SK-N-MC (cell line): ENCODE measurements around the gene YOD1.

Source experiments
- EZH2 ChIP-seq: fragments of 200-600 bp; sonication (generic); IDR thresholded peaks from one replicate; pipeline ENCODE4 v1.6.1; 2017; ENCODE audit warnings: antibody characterized with exemption
- FOXP2 ChIP-seq: optimal IDR thresholded peaks from 2 replicates; pipeline ENCODE3; 2011; ENCODE audit warnings: mild to moderate bottlenecking, moderate library complexity; ENCODE audit not compliant: insufficient read depth; ENCODE audit errors: extremely low read length, control extremely low read depth
- POLR2AphosphoS5 ChIP-seq: IDR thresholded peaks from 2 replicates; pipeline ENCODE4 v1.6.1; 2012; ENCODE audit warnings: mild to moderate bottlenecking, low read depth, low read length, borderline replicate concordance

- no peak for TF ChIP-seq POLR2AphosphoS5
- no peak for TF ChIP-seq EZH2
- no peak for TF ChIP-seq FOXP2
These were observed 38.0 kb upstream of the YOD1 start, which contains the start of gene C4BPB for GRCh38 chr1:207088701-207089626.
